Measurements from ENCODE around the gene IRAG1.

- no peak for TF ChIP-seq CTCF (IDR thresholded peaks at IDR 0.05; ENCODE audit: insufficient read depth, low read length, poor library complexity, severe bottlenecking)
- no peak for TF ChIP-seq EZH2phosphoT487 (conservative IDR thresholded peaks at IDR 0.05; ENCODE audit: low read length)
Observed at GRCh38 chr11:10716122-10716521, 22.6 kb upstream of the IRAG1 start.
